Hypothalamus (tissue), 51 donors: Measurements from ENCODE around the gene RRP36.
A peak's percentile ranks its signal among the peaks of the same experiment; 100 is the strongest.

ENCODE experiments used
- DNase-seq, 51 donors: peaks; one replicate each; lab custom pipeline; 2025; lab: John Stamatoyannopoulos, UW

Gene RRP36

GRCh38 chr6:43060034-43060754 lies 38.8 kb downstream of the RRP36 start:
- peak in 2 of 51 donors; percentile 32 to 34 for DNase-seq

GRCh38 chr6:43060755-43061633 lies 39.6 kb downstream of the RRP36 start:
- DNase-seq, result no peak

- no peak for DNase-seq
Measured at GRCh38 chr6:43061861-43062260, 40.4 kb downstream of the RRP36 start.

GRCh38 chr6:43062818-43063217 lies 41.4 kb downstream of the RRP36 start:
- DNase-seq, result no peak

GRCh38 chr6:43070028-43070632 lies 48.7 kb downstream of the RRP36 start:
- no peak for DNase-seq

GRCh38 chr6:43074847-43075669 lies 53.6 kb downstream of the RRP36 start:
- no peak for DNase-seq

- peak in 31 of 51 donors; percentile 10 to 77 (median 41) for DNase-seq
Measured at GRCh38 chr6:43075670-43076463, 54.4 kb downstream of the RRP36 start, which contains the start of gene PTK7. TSS of gene PTK7 (plus strand) at chr6:43076314. CDS start at chr6:43076489, 175 bp downstream.

GRCh38 chr6:43076464-43077332 lies 55.3 kb downstream of the RRP36 start:
- peak in 4 of 51 donors; percentile 13 to 59 (median 32) for DNase-seq

- no peak for DNase-seq
Measured at GRCh38 chr6:43077333-43077809, 55.9 kb downstream of the RRP36 start.

GRCh38 chr6:43077981-43078511 lies 56.6 kb downstream of the RRP36 start:
- DNase-seq, result no peak

GRCh38 chr6:43078691-43079090 lies 57.3 kb downstream of the RRP36 start:
- no peak for DNase-seq
